HG03575 (cell line): ENCODE data around the gene MAP7.

Experiments used
- ATAC-seq: cut with Tn5 transposase; IDR thresholded peaks from one replicate; pipeline ENCODE4 v1.9.1; 2021; ENCODE audit not compliant: unreplicated experiment, insufficient number of reproducible peaks, low FRiP score; ENCODE audit errors: extremely low read depth

MAP7 gene

DNA sequence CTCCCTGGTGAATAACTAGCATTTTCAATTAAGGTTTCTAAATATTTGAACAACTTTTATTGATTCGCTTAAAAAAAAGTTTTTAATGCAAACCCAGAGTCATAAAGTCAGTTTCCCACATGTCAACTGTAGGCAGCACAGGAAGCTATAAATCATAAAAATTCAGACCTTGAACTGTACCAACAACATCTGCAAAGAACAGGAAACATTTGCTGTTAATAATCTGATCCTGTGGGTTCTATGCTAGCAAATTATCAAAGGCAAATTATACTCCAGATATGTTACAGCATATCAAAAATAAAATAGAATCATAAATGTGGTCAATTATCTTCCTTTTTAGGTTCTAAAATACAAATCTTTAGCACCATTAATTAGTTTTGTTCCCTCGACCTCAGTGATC is 16.6 kb upstream of the MAP7 start:
- no peak for ATAC-seq

DNA sequence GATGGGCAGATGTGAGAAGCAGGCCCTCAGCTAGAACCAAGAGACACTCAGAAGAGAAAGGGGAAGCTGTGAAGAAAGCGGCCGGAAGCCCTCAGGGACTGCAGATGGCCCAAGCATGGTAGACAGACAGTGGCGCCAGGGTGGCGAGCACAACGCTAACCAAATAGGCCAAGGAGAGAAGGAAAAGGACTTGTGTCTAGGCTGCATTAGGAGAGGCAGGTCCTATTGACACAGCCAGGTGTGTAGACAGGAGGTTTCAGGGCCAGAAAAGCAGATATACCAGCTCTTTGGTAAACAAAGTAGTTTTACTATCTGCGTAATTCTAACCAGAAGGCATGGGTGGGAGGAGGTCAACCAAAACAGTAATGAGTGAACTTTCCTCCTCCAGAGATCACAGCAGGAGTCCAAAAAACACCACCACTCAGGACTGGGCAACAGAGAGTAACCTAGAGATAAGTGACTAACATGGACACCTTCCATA is 15.8 kb upstream of the MAP7 start:
- ATAC-seq, result no peak

DNA sequence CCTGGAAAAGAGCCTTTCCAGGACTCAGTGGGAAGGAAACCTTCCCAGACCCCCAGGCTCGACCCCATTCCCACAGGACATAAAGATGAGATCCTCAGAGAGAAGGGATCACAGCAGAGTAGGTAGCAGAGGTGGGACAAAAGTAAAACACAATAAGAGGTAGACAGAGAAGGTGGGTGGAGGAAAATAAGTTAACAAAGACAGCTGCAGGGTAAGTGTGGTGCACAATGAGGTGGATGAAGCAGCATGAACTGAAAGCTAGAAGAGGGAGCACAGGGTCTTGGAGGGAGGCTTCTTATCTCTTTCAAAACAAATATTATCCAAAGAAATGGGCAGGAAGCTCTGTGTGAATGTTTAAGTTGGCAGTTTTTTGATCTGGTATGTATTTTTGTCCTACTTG is 14.0 kb upstream of the MAP7 start:
- ATAC-seq, result no peak

DNA sequence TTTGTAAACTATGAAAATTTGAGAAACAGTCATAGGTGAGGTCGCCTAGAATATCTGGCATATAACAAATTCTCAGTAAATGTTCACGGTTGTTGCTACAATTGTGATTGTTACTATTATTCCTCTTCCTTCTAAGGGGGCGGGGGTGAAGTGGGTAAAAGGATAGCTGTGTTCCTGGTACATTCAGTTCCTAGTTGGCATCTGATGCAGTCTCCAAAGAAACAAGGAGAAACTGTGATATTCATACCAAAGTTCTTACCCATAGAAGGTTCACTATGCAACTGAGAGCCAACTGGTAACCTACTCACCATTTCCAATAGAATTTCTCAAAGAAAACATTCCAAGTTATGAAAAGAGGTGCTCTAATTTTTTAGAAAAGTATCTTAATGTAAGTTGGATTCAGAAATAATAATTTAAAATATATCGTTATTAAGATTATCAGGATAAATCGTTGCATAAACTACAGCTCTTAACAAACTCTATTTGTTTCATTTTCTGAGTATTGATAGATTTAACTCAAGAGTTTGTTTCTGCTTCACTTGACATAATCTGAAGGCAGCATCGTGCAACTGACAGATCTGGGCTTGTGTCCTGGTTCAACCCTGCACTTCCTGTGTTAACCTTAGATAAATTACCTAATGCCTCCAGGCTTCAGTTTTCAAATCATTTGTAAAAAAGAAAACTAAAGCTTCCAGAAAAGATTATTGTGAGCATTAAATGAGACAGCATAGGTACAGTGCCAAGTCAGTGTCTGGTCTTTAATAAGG is 13.3 kb upstream of the MAP7 start:
- no peak for ATAC-seq

GRCh38 chr6:136562211-136562610 is 12.0 kb upstream of the MAP7 start:
- no peak for ATAC-seq

DNA sequence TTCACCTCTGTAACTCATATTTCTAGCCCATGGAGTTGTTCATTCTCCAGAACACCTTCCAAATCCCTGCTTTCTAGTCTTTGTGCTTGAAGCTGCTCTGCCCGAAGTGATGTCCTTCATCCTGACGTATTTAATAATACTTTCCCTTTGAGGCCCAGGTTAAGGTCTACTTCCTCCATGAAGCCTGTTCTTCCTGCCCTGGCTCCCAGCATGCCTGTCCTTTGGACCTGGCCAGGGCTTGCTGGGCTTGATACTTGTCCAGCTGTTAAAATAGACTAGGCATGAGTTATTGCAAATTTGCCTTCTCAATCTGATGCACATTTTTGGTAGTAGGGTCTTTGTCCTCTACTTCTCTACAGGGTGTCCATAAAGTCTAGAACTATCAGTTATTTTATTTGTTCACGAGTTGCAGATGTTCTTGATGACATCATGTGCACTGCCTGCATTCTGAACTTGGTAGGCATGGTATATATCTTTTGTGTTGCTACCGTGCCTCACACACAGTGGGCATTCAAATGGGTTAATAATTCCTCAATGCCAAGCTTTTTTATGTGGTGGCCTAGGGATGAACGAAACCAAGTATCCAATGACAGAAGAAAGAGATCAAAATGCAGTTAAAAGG is 3.1 kb upstream of the MAP7 start:
- ATAC-seq, result no peak

DNA sequence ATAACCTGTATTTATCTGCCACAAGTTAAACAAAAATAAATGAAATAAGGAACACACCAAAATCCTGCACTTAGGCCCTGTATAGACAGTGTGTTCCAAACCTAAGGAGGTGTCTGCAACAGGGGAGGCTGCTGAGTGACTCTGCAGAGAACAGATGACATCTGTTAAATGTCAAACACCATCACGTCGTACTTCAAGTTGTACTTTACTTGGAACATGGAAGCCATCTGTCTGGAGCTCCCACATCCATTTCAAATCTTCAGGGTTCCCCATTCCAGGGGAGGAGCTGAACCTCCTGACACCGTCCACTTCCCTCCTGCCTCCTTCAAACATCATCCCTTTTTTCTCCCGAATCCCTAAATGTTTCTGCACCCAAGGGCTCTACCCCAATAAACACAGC is 1.8 kb upstream of the MAP7 start:
- ATAC-seq, result no peak

- ATAC-seq, result no peak
These were observed 881 bp upstream of the MAP7 start for GRCh38 chr6:136551103-136551502.

GRCh38 chr6:136550045-136550329 is 235 bp downstream of the MAP7 start:
- no peak for ATAC-seq

DNA sequence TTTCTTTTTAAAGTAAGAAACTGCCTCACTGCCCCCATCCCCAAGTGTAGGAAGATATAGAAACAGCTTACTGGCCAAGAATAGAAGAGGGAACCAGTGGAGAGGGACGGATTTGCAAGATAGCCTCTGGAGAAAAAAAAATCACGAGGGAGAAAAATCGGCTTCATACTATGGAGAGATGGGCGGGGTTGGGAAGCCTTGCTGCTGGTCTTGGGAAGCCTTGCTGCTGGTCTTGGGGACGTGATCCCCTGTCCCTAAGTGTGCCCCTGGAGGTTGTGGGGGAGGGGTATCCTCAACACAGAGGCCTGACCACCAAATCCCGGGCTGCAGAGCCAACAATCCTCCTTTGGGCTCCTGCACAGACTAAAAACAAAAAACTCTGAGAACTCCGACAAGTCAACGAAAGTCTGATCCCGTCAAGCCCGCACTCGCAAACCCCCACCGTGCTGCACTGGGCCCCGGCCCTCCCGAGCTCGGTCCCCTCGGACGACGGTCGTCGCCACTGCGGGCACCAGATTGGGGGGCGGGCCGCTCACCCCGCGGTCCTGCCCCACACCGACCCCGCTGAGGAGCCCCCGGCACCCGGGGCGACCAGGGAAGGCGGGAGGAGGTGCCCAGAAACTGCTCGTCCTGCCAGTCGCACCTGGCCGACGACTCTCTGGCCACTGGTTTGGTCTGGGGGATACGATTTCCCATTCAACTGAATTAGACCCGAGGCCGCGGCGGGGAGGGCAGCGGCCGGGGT is 750 bp downstream of the MAP7 start:
- no peak for ATAC-seq

DNA sequence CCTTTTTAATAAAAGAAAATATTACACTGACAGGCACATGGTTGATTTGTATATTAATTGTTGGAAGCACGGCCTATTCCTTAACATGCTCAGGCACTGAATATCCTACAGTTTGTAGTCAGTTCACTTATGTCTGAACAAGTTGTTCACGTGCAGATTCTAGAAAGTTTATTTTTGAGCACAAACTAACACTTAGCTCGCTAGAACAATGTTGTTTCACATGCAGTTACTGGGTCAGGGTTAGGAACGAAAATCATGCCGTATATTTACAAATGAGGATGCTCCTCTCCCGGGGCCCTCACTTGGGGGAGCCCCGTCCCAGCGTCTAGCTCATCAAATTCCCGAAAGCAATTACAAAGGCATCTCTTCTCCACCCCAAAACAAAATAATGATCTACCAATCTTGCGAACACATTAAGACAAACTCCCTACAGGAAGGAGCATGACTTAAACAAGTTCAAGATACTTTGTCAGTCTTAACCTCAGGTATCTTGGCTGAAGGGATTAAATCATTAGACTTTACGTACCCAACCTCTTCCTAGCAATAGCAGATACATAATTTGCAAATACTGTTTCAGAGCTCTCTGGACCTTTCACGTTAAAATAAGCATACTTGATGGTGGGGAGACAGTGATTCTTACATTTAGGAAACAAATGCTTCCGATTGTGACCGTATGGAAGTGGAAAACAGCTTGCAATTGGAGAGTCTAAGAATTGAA is 1.5 kb downstream of the MAP7 start:
- no peak for ATAC-seq

DNA sequence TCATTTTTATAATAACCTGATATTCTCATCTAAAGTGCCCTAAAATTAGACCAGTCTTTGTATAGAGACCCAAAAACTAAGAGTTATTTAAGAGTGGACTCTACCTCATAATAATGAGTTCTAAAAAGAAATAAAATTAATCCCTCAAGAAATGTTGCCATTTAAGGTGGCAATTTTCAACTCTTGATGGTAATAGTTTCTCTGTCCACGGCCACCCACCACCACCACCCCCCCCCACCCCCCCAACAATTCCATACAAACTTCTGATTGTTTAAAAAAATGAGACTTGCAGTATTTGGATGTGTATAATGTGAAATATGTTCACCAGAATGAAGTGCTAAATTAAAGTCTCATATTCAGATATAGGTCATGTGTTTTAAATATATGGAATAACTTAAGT is 2.4 kb downstream of the MAP7 start:
- no peak for ATAC-seq

- no peak for ATAC-seq
These were observed 2.9 kb downstream of the MAP7 start for GRCh38 chr6:136547336-136547735.

GRCh38 chr6:136546331-136546730 is 3.9 kb downstream of the MAP7 start:
- ATAC-seq, result no peak

DNA sequence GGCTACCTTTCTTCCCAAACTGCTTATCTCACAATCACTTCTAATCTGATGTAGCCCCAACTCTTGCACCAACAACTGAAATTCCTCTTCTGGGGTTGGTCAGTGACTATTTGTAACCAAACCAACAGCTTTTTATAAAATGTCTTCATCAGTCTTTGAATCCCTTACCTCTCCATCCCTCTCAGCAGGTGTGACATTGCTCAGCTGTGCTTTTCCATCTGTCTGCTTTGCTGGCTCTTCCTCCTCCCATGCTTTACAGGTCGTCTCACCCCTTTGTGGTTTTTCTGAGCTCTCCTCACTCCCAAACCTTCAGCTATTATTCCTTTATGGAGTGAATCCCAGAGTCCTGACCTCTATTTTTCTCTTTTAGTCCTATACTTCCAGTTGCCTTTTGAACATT is 5.9 kb downstream of the MAP7 start:
- no peak for ATAC-seq

DNA sequence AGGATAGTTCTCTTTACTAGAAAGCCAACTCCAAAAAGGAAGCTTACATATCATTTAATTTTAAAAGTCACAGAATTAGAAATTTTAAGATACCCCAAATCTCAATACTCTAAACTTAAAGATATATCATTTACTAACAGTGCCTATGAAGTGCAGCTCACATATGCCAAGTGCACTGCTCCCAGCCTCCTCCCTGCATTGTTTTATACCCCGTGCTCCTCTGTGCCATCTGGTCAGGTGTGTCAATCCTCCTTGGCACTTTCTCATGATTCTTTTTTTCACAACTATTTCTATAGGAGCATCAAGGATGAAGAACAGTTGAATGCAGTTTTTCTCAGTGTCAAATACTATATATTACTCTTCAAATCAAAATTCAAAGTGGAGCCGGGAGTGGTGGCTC is 8.8 kb downstream of the MAP7 start:
- no peak for ATAC-seq

DNA sequence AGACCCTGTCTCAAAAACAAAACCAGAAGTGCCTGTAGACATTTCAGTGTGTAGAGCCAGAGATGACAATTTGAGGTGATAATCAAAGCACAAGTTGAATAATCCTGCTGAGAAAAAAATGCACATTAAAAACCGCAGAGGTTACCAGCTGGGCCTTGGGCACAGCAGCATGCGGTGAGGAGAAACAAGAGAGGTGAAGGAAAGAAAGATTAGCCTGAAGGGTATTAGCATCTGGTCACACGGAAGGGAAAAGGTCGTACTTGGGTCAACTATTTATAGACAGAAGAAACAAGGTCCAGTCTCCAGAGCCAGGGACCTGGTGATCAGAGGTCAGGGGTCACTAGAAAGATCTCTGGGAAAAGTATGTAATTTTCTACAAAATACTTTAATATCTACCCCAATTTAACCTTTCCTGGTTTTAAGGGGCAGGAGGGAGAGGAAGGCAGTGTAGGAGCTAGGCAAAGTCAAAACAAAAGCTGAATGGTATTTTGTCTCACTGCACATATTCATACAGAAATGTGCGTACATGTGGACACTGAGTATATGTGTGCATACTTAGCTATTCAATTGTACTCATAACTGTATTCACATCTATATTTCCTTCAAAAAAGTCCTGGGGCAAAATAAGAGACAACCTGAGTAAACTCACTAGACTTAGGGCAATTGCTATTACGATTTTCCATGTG is 10.1 kb downstream of the MAP7 start:
- no peak for ATAC-seq

GRCh38 chr6:136538836-136539235 is 11.4 kb downstream of the MAP7 start:
- no peak for ATAC-seq
